IPS-18a (cell line): ENCODE results near the gene PSMD12.
"Not testable (repeated sequence)": the region's sequence is repeated elsewhere in the genome, so short reads cannot be mapped to it uniquely, and the experiment has no call there.

Source experiments
- H3K27ac ChIP-seq: one replicate; pipeline ENCODE4 v1.5.1; 2013; ENCODE audit warnings: low read length
- H3K27me3 ChIP-seq: one replicate; pipeline ENCODE4 v1.6.1; 2013; ENCODE audit warnings: mild to moderate bottlenecking, low read length; ENCODE audit not compliant: control insufficient read depth, insufficient read depth
- H3K36me3 ChIP-seq: one replicate; pipeline ENCODE4 v1.6.1; 2013; ENCODE audit warnings: low read depth, low read length; ENCODE audit not compliant: control insufficient read depth
- H3K4me1 ChIP-seq: one replicate; pipeline ENCODE4 v1.6.1; 2013; ENCODE audit warnings: low read depth, low read length; ENCODE audit not compliant: control insufficient read depth
- H3K4me3 ChIP-seq: one replicate; pipeline ENCODE4 v1.5.1; 2013; ENCODE audit warnings: low read length
- H3K9ac ChIP-seq: one replicate; pipeline ENCODE4 v1.6.1; 2013; ENCODE audit warnings: mild to moderate bottlenecking, low read length, moderate library complexity
- H3K9me3 ChIP-seq: one replicate; pipeline ENCODE4 v1.6.1; 2013; ENCODE audit warnings: low read depth, low read length; ENCODE audit not compliant: control insufficient read depth

PSMD12 gene

GRCh38 chr17:67401598-67402504, 35.5 kb upstream of the PSMD12 start:
- Histone ChIP-seq H3K27me3 (no peaks in the 10 kb centered on the region), H3K9ac (no peak overlapping the region), H3K9me3 (no peaks in the 10 kb centered on the region), H3K4me3 (no peak overlapping the region), H3K36me3 (no peaks in the 10 kb centered on the region), H3K27ac (no peak overlapping the region), H3K4me1 (peaks cover 6% of the 10 kb centered on the region)

- H3K27me3 ChIP-seq: no peaks in the 10 kb centered on the region
- no peak overlapping the region for H3K27ac ChIP-seq
- no peak overlapping the region for H3K9ac ChIP-seq
- H3K9me3 ChIP-seq: no peaks in the 10 kb centered on the region
- peaks cover 6% of the 10 kb centered on the region for H3K4me1 ChIP-seq
- H3K4me3 ChIP-seq: no peak overlapping the region
- H3K36me3 ChIP-seq: no peaks in the 10 kb centered on the region
Observed at GRCh38 chr17:67401106-67401505, 34.7 kb upstream of the PSMD12 start.

GRCh38 chr17:67400193-67400592, 33.8 kb upstream of the PSMD12 start:
- H3K4me1 ChIP-seq: peaks cover 6% of the 10 kb centered on the region
- no peaks in the 10 kb centered on the region for H3K9me3 ChIP-seq
- H3K4me3 ChIP-seq: no peak overlapping the region
- H3K27me3 ChIP-seq: no peaks in the 10 kb centered on the region
- no peak overlapping the region for H3K9ac ChIP-seq
- H3K36me3 ChIP-seq: no peaks in the 10 kb centered on the region
- no peak overlapping the region for H3K27ac ChIP-seq

GRCh38 chr17:67399676-67400075, 33.3 kb upstream of the PSMD12 start:
- no peaks in the 10 kb centered on the region for H3K36me3 ChIP-seq
- H3K27me3 ChIP-seq: no peaks in the 10 kb centered on the region
- H3K4me3 ChIP-seq: no peak overlapping the region
- H3K9ac ChIP-seq: no peak overlapping the region
- H3K27ac ChIP-seq: no peak overlapping the region
- H3K9me3 ChIP-seq: no peaks in the 10 kb centered on the region
- H3K4me1 ChIP-seq: peaks cover 6% of the 10 kb centered on the region

GRCh38 chr17:67393809-67394397, 27.5 kb upstream of the PSMD12 start:
- Histone ChIP-seq H3K4me1 (no peaks in the 10 kb centered on the region), H3K9ac (no peak overlapping the region), H3K9me3 (no peaks in the 10 kb centered on the region), H3K27ac (no peak overlapping the region), H3K27me3 (no peaks in the 10 kb centered on the region), H3K4me3 (no peak overlapping the region), H3K36me3 (no peaks in the 10 kb centered on the region)

DNA sequence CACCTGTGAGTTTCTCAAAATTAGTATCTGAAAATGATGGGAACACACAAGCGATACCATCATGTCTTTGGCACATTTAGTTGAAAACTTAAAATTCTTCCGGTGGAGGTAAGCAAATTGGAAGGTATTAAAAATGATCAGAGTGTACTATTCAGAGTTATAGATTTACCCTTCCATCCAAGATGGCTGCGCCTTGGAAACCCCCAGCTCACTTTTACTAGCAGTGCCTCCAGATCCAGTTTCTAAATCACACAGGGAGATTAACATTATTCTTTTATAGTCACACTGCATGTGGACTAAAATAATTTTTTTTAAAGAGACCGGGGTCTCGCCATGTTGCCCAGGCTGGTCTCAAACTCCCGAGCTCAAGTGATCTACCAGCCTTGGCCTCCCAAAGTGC, 25.7 kb upstream of the PSMD12 start:
- no peak overlapping the region for H3K9ac ChIP-seq
- H3K27ac ChIP-seq: no peak overlapping the region
- H3K9me3 ChIP-seq: no peaks in the 10 kb centered on the region
- no peaks in the 10 kb centered on the region for H3K4me1 ChIP-seq
- H3K36me3 ChIP-seq: no peaks in the 10 kb centered on the region
- no peaks in the 10 kb centered on the region for H3K27me3 ChIP-seq
- H3K4me3 ChIP-seq: no peak overlapping the region

- Histone ChIP-seq H3K27ac (no peak overlapping the region), H3K4me1 (no peaks in the 10 kb centered on the region), H3K27me3 (no peaks in the 10 kb centered on the region), H3K9ac (no peak overlapping the region), H3K9me3 (no peaks in the 10 kb centered on the region), H3K4me3 (no peak overlapping the region), H3K36me3 (no peaks in the 10 kb centered on the region)
Observed at GRCh38 chr17:67390646-67391361, 24.4 kb upstream of the PSMD12 start.

DNA sequence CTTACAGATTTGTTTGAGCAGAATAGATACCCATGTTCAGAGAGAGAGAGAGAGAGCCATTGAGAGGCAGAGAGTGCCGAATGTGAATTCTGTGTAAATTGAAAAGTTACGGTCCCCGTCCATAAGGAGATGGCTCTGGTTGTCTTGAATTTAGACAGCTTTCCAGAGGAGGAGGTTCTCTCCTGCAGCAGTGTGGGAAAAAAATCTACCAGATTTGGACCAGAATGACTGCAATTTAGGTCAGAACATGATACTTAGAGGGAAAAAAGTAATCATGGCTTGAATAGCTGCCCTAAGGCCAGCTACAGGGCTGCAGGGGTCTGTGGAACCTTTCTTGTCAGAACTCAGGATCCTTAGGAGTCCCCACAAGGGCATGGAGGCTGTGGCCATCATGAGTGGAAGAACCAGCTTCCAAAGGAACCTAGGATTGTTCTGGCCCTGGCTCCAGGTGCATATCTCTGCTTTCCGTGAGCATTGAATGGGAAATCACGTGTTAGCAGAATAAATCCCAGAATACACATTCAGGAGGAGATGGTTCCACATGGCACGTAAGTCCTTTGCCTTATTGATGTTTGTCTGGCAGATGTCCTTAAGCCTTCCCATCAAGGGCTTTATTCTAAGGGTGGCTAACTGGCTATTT, 23.7 kb upstream of the PSMD12 start:
- Histone ChIP-seq H3K27me3 (no peaks in the 10 kb centered on the region), H3K4me3 (no peak overlapping the region), H3K36me3 (no peaks in the 10 kb centered on the region), H3K27ac (no peak overlapping the region), H3K4me1 (no peaks in the 10 kb centered on the region), H3K9ac (no peak overlapping the region), H3K9me3 (no peaks in the 10 kb centered on the region)

GRCh38 chr17:67388986-67389385, 22.6 kb upstream of the PSMD12 start:
- no peaks in the 10 kb centered on the region for H3K27me3 ChIP-seq
- no peak overlapping the region for H3K4me3 ChIP-seq
- H3K9me3 ChIP-seq: no peaks in the 10 kb centered on the region
- no peaks in the 10 kb centered on the region for H3K36me3 ChIP-seq
- no peak overlapping the region for H3K9ac ChIP-seq
- no peak overlapping the region for H3K27ac ChIP-seq
- H3K4me1 ChIP-seq: no peaks in the 10 kb centered on the region

DNA sequence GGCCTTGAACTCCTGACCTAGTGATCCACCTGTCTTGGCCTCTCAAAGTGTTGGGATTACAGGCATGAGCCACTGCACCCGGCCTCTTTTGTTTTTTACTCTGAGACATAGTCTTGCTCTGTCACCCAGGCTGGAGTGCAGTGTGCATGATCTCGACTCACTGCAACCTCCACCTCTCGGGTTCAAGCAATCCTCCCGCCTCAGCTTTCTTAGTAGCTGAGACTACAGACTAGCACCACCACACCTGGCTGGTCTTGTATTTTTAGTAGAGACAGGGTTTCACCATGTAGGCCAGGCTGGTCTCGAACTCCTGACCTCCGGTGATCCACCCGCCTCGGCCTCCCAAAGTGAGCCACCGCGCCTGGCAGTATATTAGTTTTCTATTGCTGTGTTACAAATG, 22.2 kb upstream of the PSMD12 start:
- not testable (repeated sequence) for H3K27ac ChIP-seq

GRCh38 chr17:67386965-67387551, 20.7 kb upstream of the PSMD12 start:
- no peaks in the 10 kb centered on the region for H3K27me3 ChIP-seq
- no peaks in the 10 kb centered on the region for H3K4me1 ChIP-seq
- no peak overlapping the region for H3K9ac ChIP-seq

More for the DNA sequence above, 22.2 kb upstream of the PSMD12 start:
- H3K4me1 ChIP-seq, H3K27me3 ChIP-seq, H3K9me3 ChIP-seq, H3K9ac ChIP-seq, H3K4me3 ChIP-seq, H3K36me3 ChIP-seq: not testable (repeated sequence)

More at GRCh38 chr17:67386965-67387551, 20.7 kb upstream of the PSMD12 start:
- Histone ChIP-seq H3K9me3 (no peaks in the 10 kb centered on the region), H3K27ac (no peak overlapping the region), H3K4me3 (no peak overlapping the region), H3K36me3 (no peaks in the 10 kb centered on the region)
